Measurements from ENCODE around the gene LAMB2.

Gene LAMB2

GRCh38 chr3:49161197-49161596 is 28.3 kb upstream of the LAMB2 start:
- no peak for DNase-seq

GRCh38 chr3:49158792-49159191 is 25.9 kb upstream of the LAMB2 start:
- DNase-seq = no peak

GRCh38 chr3:49158103-49158709 is 25.4 kb upstream of the LAMB2 start:
- peak; percentile 86 for DNase-seq

DNA sequence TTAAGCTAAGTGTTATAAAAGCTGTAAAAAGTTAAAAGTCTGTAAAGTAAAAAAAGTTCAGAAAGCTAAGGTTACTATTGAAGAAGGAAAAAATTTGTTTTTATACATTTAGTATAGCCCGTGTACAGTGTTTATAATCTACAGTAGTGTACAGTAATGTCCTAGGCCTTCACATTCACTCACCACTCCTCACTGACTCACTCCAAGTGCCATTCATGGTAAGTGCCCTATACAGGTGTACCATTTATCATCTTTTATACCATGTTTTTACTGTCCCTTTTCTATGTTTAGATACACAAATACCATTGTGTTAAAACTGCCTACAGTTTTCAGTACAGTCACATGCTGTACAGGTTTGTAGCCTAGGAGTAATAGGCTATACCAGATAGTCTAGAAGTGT is 24.4 kb upstream of the LAMB2 start:
- DNase-seq = no peak

DNA sequence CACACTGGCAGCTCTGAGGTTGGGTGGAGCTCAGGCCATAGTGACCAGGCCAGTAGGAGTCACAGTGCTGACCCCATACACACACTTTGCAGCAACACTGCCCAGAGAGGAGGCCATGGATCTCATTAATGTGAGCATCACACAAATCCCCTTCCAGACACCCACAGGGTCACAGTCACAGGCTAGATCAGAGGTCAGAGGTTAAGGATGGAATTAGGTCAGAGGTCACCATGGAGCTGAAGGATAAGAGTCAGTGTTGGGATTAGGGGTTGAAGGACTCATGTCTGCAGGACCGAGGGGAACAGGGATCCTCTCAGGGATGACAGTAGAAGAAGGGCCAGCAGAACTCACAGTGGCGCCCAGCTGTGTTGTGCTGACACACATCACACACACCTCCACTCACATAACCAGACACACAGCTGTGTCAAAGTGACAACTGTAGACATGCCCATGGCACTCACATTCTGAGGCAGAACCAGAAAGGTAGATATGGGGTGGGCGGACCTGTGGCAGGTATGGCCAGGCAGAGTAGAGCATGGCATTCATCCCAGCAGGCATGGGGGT is 20.6 kb upstream of the LAMB2 start:
- no peak for DNase-seq

- no peak for DNase-seq
These were observed 18.8 kb upstream of the LAMB2 start for GRCh38 chr3:49151610-49152009.

GRCh38 chr3:49148159-49148558 is 15.3 kb upstream of the LAMB2 start:
- no peak for DNase-seq

DNA sequence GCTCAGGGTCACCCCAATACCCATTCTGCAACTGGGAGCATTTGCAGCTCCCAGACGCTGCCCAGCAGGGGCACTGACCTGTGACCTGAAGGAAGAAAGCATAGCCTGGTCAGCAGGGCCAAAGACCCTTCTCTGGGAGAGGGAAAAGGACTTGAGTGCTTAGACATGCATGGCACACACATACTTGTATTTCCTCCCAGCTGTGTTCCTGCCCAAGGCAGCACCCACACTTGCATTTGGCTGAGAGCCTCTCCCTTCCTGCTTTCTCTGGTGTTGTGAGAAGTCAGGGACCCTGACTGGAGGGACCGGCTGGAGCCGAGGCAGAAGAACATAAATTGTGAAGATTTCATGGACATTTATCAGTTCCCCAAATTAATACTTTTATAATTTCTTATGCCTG is 7.2 kb upstream of the LAMB2 start:
- no peak for DNase-seq

DNA sequence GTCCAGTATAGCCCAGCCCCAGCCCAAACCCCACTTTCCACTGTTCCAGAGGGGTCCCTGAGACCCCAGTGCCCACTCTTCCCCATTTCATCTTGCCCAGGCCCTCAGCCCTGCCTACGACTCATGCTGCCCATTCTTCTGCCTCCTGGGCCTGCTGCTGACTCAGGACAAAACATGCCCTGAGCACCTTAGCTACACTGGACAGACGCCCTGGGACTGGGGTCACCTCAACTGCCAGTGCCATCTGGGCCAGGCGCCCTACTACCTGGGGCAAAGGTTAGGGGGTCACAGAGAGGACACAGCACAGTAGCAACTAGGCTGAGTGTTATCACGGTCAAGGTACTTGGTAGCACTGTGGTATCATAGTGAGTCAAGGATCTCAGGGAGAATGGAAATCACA is 2.6 kb upstream of the LAMB2 start:
- DNase-seq = no peak

DNA sequence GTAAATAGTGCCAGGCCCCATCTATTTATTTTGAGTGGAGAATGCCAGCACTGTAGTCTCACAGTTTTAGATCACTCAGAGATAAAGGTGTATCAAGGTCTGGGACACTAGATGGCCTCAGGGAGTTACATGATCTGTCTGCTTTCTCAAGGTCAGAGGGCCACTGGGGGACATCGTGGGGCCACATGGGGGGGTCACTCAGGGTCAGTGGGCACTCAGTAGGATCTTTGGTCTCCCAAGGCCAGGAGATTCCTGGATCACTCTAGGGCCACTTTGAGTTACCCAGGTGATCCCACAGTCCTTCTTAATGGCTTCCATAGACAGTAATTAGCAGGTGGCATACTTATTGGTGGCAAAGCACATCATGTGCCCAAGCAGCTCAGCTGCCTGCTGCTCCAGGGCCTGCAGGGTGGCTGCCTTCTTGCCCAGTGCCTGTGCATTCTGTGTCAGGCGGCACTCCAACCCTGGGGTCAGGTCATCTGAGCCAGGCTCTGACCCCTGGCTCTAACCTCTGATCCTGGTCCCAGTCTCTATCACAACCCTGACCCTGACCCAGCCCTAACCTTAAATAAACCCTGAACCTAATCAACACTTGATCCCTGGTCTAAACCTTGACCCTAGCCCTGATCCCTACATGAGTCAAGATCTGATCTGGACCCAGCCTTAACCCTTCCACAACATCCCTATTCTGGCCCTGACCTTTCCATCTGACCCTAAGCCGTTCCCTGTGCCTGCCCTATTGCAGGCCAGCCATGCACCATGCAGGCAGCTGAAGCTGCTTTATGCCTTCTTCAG is 1.8 kb upstream of the LAMB2 start:
- no peak for DNase-seq

- DNase-seq = no peak
These were observed 539 bp upstream of the LAMB2 start for GRCh38 chr3:49133226-49133951.

GRCh38 chr3:49132073-49132436 is 795 bp downstream of the LAMB2 start:
- DNase-seq = no peak

DNA sequence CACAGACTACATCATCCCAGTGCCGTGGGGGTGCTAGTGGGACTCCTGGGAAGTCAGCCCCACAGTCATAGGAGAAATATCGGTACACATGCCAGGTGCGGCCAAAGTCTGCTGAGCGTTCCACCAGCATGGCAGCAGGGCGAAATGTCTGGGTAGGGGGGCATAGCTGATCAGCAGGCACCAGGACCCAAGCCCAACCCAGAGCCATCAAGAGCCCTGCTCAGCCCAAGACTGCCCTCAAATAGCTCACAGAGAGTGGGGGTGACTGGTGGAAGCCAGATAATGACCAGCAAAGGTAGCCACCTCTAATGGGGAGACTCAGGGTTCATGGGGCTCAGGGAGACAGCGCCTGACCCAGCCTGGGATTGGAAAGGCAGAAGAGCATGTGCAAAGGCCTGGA is 1.3 kb downstream of the LAMB2 start:
- DNase-seq = no peak

DNA sequence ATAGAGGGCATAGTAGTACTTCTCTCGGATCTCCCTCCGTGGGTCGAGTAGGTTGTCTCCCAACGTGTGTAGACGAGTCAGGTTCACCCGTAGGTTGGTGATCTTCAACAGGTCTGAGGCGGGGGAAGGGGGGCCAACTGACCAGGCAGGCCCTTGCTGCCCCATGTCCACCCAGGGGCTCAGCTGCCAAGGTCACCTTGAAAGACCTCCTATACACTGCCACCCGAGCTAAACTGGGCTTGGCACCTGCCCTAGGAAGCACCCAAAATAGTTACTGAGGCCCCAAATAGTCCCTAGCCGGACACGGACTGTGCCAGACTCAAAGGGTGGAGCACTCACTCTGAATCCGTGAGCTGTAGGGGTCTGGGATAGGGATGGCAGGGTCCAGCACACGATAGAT is 1.8 kb downstream of the LAMB2 start:
- no peak for DNase-seq

GRCh38 chr3:49124991-49125670 is 7.7 kb downstream of the LAMB2 start:
- DNase-seq = no peak

DNA sequence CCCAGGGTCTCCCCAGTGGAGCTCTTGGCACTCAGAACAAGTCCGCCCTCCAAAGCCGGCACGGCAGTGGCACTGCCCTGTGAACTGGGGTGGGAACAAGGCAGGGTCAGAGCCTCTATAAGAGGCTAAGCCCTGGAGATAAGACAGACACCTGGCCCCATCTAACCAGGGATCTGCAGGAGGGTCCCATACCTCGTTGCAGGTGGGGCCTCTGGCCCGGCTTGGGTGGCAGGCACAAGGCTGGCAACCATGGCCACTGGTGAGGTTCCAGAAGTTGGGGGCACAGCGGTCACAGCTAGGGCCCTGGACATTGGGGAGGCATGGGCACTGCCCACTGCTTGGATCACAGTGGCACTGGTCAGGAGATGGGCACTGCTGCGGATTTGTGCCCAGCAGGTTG is 8.6 kb downstream of the LAMB2 start:
- DNase-seq = no peak

- no peak for DNase-seq
These were observed 9.2 kb downstream of the LAMB2 start for GRCh38 chr3:49123687-49124086.

DNA sequence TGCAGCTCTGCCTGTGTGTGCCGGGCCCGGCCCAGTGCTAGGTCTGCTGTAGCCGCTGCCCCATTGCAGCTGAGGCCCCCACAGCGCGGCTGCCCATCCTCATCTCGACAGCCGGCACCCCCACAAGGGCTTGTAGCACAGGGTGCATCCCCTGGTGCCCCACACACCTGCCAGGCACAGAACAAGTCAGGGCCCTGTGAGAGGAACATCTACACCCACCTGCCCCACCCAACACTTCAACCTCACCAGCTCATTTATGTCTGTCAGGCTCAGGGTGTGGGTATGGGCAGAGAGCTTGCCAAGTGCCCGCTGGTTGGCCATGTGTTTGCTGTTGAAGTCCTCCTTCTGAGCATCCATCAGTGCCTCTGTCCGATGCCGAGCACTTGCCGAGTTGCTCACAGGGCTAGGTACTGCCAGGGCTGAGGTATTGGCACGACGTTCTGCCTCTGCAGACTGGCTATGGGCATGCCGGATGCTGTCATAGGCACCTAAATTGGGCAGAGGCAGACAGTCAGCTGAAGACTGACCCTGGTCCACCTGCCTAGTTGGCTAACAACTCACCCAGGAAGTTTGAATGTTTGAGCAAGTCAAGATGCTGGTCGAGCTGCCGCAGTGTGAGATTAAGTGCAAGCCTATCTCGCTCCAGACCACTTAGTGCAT is 9.8 kb downstream of the LAMB2 start:
- no peak for DNase-seq

DNA sequence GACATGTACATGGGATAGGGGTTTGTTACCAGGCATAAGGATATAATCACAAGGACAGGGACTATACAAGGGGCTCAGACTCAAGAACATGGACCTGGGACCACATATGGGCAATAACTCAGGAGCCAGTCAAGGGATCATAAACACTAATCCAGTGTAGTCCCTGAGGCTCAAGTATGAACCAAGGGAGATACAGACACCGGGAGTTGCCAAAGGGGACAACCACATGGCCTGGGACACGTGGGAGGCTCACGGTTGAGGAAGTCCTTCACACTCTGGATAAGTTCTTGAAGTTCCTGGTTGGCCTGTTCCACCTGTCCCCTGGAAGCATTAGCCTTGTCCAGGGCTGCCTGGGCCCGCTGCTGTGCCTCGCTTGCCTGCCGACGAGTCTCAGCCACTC is 10.4 kb downstream of the LAMB2 start:
- no peak for DNase-seq

GRCh38 chr3:49122022-49122421 is 10.8 kb downstream of the LAMB2 start:
- no peak for DNase-seq

GRCh38 chr3:49121132-49121736 is 11.6 kb downstream of the LAMB2 start:
- DNase-seq = no peak

GRCh38 chr3:49120438-49121131 is 12.3 kb downstream of the LAMB2 start, which contains the start of gene USP19:
Gene USP19, minus strand, starts transcription at chr3:49120823. Its CDS starts 1,678 bp downstream, at chr3:49119145.
- peak; percentile 98 for DNase-seq

All from activated effector memory CD4-positive, alpha-beta T cell treated with anti-CD3 and anti-CD28 coated beads, Interleukin-2, amount 50 U/mL, for 16 hours (primary cell).